Kidney epithelial cell (primary cell): ENCODE results near the gene PTPN14. TPM values are rescaled to one million over a fixed set of nuclear protein-coding genes. Genes with fewer than 3 reads are reported as not detected.
"Not testable (repeated sequence)": the region's sequence is repeated elsewhere in the genome, so short reads cannot be mapped to it uniquely, and the experiment has no call there.

ENCODE experiments used
- DNase-seq: peaks from one replicate; pipeline ENCODE4 v3.0.0-alpha.2; 2010; ENCODE audit warnings: low read depth
- H3K27me3 ChIP-seq: 2 replicates; pipeline ENCODE4 v1.6.0; 2011; ENCODE audit warnings: low read length; ENCODE audit not compliant: control insufficient read depth, insufficient read depth
- H3K36me3 ChIP-seq: 2 replicates; pipeline ENCODE4 v1.5.1; 2011; ENCODE audit warnings: low read length; ENCODE audit not compliant: control insufficient read depth, insufficient read depth
- H3K4me3 ChIP-seq: 2 replicates; pipeline ENCODE4 v1.5.1; 2011; ENCODE audit warnings: low read depth, mild to moderate bottlenecking, control low read depth, low read length
- total RNA-seq: library from RNA; depleted of rRNA; stranded (reverse); fragments of >200 nt; gene quantifications from 2 replicates; pipeline ENCODE4 v1.2.3, GENCODE V29; 2015
- TF ChIP-seq, protein P1 (sequence below): IDR thresholded peaks from 2 replicates; pipeline ENCODE4 v1.5.1; 2011; ENCODE audit warnings: mild to moderate bottlenecking, moderate library complexity, low read length, control low read depth, inconsistent platforms; ENCODE audit not compliant: insufficient read depth, poor library complexity, severe bottlenecking

PTPN14 gene
- total RNA-seq, 1 donor from 2014 or later = 30.7 TPM

DNA sequence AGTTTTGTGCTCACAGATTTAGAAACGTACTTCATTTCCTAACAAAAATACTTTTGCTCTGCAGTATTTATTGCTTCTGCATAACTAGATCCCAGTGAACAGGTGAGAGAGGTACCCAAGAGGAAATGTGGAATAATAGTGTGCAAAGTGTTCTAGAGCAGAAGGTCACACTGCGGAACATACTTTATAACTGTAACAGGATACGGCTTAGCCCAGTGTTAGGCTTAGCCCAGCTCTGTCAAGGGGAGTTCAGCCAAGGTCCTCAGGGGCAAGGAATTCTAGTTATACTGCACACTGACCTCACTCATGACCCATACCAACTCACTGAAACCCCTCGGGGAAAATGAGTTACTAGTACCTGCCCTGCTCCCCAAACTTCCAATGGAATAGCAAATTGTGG, 55.3 kb downstream of the PTPN14 start:
- TF ChIP-seq, protein P1, sequence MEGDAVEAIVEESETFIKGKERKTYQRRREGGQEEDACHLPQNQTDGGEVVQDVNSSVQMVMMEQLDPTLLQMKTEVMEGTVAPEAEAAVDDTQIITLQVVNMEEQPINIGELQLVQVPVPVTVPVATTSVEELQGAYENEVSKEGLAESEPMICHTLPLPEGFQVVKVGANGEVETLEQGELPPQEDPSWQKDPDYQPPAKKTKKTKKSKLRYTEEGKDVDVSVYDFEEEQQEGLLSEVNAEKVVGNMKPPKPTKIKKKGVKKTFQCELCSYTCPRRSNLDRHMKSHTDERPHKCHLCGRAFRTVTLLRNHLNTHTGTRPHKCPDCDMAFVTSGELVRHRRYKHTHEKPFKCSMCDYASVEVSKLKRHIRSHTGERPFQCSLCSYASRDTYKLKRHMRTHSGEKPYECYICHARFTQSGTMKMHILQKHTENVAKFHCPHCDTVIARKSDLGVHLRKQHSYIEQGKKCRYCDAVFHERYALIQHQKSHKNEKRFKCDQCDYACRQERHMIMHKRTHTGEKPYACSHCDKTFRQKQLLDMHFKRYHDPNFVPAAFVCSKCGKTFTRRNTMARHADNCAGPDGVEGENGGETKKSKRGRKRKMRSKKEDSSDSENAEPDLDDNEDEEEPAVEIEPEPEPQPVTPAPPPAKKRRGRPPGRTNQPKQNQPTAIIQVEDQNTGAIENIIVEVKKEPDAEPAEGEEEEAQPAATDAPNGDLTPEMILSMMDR = no peak
- DNase-seq = no peak
- H3K4me3 ChIP-seq = no peak overlapping the region
- H3K27me3 ChIP-seq = no peaks in the 10 kb centered on the region
- H3K36me3 ChIP-seq = peaks cover 3% of the 10 kb centered on the region

DNA sequence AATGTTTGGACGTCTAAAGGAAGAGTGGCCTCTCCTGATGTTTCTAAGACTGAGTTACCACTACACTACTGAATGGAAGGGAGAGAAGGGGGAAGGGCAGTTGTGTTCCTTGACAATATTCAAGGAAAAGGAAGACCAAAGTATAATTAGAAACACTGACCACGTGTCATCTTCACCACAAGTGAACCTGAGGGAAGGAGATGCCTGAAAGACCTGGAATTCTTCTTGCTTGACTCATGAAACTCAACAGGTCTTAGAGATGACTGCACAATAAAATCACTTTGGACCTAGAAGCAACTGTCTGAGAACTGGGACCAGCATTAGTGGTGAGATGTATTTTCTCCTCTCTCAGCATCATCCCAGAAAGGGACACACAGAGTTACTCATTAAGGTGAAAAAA, 56.7 kb downstream of the PTPN14 start:
- Histone ChIP-seq H3K4me3 (no peak overlapping the region), H3K36me3 (peaks cover 3% of the 10 kb centered on the region), H3K27me3 (no peaks in the 10 kb centered on the region)
- TF ChIP-seq, protein P1 = no peak
- peak; percentile 88 for DNase-seq

DNA sequence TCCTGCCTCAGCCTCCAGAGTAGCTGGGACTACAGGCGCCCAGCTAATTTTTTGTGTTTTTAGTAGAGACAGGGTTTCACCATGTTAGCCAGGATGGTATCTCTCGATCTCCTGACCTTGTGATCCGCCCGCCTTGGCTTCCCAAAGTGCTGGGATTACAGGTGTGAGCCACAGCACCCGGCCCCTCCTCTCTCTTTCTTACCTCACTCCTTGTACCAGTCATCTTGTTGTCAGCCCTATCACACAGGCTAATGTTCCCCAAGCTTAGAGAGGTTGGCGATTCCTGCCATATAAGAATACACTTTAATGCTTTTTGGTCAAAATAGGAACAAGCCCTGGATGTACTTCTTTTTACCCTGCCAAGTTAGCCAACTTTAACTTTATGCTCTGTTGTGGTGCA, 57.2 kb downstream of the PTPN14 start:
- DNase-seq, H3K4me3 ChIP-seq, H3K36me3 ChIP-seq, H3K27me3 ChIP-seq: not testable (repeated sequence)

DNA sequence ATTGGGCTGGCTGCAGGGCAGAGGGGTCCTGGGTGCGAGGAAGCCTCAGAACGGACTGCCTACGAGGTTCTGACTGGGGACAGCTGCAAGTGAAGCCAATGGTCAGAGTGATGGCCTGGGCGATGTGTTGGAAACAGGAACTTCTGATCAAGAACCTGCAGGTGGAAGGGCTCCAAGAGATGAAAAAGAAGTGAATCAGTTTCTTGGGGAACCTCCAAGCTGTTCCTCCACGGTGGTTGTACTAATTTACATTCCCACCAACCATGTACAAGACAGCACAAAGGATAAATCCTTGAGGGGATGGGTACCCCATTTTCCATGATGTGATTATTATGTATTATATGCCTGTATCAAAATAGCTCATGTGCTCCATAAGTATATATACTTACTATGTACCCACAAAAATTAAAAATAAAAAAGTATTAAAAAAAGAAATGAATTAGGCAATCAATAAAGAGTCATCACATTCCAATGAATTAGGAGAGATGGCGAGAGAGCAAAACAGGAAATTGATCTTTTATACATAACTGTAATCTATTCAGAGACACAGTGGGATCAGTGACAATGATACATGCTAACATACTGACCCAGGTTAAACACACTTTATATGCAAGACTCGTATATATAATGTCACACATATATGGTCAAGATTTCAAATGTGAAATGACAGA, 58.1 kb downstream of the PTPN14 start:
- Histone ChIP-seq H3K36me3 (peaks cover 3% of the 10 kb centered on the region), H3K27me3 (no peaks in the 10 kb centered on the region), H3K4me3 (no peak overlapping the region)
- no peak for DNase-seq
- TF ChIP-seq, protein P1 = no peak

DNA sequence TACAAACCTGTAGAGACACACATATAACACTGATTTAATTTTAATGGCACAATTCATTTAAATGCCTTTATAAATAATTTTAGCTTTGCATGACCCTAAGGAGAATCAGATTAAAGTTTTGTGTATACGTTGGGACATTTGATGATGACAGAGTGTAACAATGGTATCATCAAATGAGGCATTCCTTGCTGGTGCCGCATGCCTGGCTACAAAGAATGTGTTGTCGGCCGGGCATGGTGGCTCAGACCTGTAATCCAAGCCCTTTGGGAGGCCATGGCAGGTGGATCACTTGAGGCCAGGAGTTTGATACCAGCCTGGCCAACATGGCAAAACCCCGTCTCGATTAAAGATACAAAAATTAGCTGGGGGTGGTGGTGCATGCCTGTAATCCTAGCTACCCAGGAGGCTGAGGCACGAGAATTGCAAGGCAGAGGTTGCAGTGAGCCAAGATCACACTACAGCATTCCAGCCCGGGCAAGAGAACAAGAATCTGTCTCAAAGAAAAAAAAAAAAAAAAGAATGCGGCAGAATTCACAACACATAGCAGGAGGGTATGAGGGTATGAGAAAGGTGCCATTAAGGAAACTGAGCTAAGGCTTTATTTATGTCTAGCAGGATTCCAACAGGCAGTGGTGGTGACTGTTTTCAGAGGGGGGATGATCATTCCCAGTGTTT, 58.9 kb downstream of the PTPN14 start:
- DNase-seq = no peak
- TF ChIP-seq, protein P1 = no peak

DNA sequence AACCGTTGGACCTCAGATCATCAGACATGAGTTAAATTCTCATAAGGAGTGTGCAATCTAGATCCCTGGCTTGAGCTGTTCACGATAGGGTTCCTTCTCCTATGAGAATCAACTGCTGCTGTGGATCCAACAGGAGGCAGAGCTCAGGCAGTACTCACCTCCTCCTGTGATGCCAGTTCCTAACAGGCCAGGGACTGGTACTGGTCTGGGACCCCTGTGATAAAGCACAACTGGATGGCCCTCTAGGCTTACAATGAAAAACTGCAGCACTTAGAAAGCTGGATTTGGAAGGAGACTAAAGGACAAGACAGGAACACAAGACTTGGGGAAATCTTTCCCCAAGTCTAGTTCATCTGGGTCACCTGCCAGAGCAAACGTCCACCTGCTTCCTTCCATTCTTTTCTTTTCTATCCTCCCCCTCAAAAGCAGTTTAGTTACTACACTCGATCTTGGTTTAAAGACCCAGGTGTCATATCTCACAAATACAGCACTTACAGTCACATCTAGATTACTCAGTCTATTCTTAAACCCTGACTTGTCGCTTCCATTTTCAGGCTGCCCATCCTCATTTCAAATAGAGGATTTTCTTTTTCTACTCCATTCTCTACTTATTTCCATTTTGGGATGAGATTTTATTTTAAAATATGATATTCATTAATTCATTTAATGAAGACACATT, 59.8 kb downstream of the PTPN14 start:
- DNase-seq = no peak
- no peaks in the 10 kb centered on the region for H3K27me3 ChIP-seq
- TF ChIP-seq, protein P1 = no peak
- no peak overlapping the region for H3K4me3 ChIP-seq
- peaks cover 3% of the 10 kb centered on the region for H3K36me3 ChIP-seq

More for the DNA sequence above, 58.9 kb downstream of the PTPN14 start:
- H3K4me3 ChIP-seq = no peak overlapping the region
- no peaks in the 10 kb centered on the region for H3K27me3 ChIP-seq
- peaks cover 3% of the 10 kb centered on the region for H3K36me3 ChIP-seq
